ENCODE results near the gene CELA3A.
"Not testable (repeated sequence)": the region's sequence is repeated elsewhere in the genome, so short reads cannot be mapped to it uniquely, and the experiment has no call there.

- TF ChIP-seq CTCF (IDR thresholded peaks at IDR 0.05 in 4 of 5, conservative IDR thresholded peaks at IDR 0.05 in 1 of 5); POLR2A (IDR thresholded peaks at IDR 0.05): not testable (repeated sequence)
Observed at GRCh38 chr1:21998624-21999294, 2.7 kb upstream of the CELA3A start.
